ENCODE results near the gene DCC. TPM values are rescaled to one million over a fixed set of nuclear protein-coding genes. Genes with fewer than 3 reads are reported as not detected.

Gene DCC
- polyA plus RNA-seq, 1 experiment = 0.15 TPM

DNA sequence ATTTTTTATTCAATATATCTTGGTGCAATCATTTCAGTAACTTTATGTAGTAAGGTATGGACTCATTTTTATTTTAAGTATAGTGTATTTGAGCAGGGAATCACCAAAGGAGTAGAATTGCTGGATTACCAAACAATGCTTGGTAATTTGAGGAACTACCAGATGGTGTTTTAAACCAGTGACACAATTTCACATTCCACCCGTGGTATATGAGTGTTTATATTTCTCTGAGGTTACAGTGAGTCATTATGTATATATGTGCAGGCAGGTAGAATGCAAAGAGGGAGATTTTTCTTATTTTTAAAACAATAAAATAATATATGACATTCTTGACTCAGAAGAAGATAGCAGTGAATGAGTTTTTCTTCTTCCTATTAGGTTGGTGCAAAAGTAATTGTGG is 596.9 kb downstream of the DCC start:
- CTCF ChIA-PET = no interaction called here
- TF ChIP-seq, protein P1, sequence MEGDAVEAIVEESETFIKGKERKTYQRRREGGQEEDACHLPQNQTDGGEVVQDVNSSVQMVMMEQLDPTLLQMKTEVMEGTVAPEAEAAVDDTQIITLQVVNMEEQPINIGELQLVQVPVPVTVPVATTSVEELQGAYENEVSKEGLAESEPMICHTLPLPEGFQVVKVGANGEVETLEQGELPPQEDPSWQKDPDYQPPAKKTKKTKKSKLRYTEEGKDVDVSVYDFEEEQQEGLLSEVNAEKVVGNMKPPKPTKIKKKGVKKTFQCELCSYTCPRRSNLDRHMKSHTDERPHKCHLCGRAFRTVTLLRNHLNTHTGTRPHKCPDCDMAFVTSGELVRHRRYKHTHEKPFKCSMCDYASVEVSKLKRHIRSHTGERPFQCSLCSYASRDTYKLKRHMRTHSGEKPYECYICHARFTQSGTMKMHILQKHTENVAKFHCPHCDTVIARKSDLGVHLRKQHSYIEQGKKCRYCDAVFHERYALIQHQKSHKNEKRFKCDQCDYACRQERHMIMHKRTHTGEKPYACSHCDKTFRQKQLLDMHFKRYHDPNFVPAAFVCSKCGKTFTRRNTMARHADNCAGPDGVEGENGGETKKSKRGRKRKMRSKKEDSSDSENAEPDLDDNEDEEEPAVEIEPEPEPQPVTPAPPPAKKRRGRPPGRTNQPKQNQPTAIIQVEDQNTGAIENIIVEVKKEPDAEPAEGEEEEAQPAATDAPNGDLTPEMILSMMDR (IDR thresholded peaks at IDR 0.05; ENCODE audit: insufficient read depth, low read depth, low read length) = no peak
- no peaks in the 10 kb centered on the region for H3K27me3 ChIP-seq (ENCODE audit: control insufficient read depth, insufficient read depth, low read length)
- POLR2A ChIA-PET = no interaction called here
- no peak overlapping the region for H3K4me3 ChIP-seq (ENCODE audit: low read depth, low read length)
- no peak for DNase-seq (ENCODE audit: low read depth)
- no peaks in the 10 kb centered on the region for H3K36me3 ChIP-seq (ENCODE audit: control insufficient read depth, insufficient read depth, low read length)

DNA sequence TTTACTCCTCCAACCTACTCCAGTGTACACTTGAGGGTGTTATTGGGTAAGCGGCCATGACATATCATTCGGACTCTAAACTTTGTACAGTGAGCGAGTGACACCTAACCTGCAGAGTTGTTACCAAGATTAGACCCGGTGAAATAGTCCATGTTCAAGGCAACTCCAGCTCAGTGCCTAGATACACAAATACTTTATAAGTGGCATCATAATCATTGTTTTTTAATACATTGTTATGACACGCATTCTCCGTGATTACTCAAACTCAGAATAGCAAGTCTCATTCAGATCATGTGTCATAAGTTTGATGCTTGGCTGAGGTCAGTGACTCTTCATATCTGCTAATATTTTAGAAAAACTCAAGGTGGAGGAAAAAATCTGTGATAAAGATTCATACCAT is 597.8 kb downstream of the DCC start:
- H3K27me3 ChIP-seq (ENCODE audit: control insufficient read depth, insufficient read depth, low read length) = no peaks in the 10 kb centered on the region
- no peak for DNase-seq (ENCODE audit: low read depth)
- ChIA-PET CTCF (no interaction called here), POLR2A (no interaction called here)
- no peak overlapping the region for H3K4me3 ChIP-seq (ENCODE audit: low read depth, low read length)
- H3K36me3 ChIP-seq (ENCODE audit: control insufficient read depth, insufficient read depth, low read length) = no peaks in the 10 kb centered on the region
- TF ChIP-seq, protein P1 (IDR thresholded peaks at IDR 0.05; ENCODE audit: insufficient read depth, low read depth, low read length) = no peak

DNA sequence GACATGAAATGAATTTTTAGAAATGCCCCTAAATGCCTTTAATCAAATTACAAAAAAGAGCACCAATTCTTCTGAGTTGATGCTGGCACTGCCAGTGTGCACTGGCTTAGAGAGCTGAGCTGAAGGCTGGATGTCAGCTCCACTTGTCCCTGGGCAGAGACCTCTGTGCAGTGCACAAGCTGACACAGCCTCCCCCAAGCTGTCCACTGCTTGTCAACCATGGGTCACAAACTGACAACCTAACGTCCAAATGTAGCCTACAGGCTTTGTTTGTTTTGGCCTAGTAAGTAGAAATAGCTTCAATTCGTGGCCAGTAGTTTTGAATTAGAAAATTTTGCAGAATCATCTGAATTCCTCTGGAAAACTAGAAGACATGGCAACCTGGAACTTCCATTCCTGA is 605.6 kb downstream of the DCC start:
- Histone ChIP-seq H3K27me3 (ENCODE audit: control insufficient read depth, insufficient read depth, low read length) (no peaks in the 10 kb centered on the region), H3K4me3 (ENCODE audit: low read depth, low read length) (no peak overlapping the region), H3K36me3 (ENCODE audit: control insufficient read depth, insufficient read depth, low read length) (no peaks in the 10 kb centered on the region)
- CTCF ChIA-PET = no interaction called here
- TF ChIP-seq, protein P1 (IDR thresholded peaks at IDR 0.05; ENCODE audit: insufficient read depth, low read depth, low read length) = no peak
- DNase-seq (ENCODE audit: low read depth) = no peak
- POLR2A ChIA-PET = no interaction called here

DNA sequence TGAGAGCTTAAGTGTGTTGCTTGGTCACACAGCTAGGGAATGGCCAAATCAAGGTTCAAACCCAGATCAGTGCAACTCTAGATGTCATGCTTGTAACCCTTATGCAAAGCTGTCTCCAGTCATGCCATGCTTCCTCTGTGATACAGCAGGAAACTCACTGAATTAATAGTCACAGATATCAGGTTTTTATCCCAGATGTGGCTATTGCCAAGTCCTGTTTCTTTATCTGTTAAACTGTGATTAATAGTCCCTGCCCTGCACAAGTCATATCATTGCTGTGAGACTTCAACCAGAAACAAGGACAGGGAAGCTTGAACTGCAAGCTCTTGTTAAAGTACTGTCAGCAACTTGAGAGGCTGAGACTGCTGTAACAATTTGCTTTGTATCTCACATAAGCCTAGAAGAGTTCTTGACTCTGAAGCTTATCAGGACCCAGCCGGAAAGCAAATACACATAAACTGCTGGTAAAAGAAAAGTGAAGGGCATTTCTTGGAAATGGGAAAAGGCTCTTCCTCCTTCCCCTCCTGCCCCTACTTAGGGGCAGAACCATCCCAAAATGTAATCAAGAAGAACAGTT is 609.0 kb downstream of the DCC start:
- ChIA-PET POLR2A (no interaction called here), CTCF (interaction anchor here (1.3 kb wide), 1 partner anchor 44 kb away, joined by 3 read pairs; no protein-coding TSS in a partner anchor)

DNA sequence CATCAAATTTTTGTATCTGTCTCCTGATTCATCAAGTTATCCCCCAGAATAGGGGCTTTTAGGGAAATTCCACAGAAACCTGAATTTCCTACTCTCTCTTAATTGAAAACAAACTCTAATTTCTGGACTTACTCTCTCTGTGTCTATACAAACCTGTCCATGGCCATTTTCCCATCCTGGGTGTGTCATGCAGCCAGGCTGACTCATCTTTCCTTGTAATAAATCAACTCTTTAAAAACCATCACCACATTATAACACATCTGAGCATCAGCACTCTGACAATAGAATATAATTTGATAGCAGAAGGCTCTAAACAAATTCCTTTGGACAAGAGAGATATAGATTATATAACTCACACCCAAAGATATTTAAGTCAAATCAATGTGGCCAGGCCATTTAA is 610.2 kb downstream of the DCC start:
- Histone ChIP-seq H3K36me3 (ENCODE audit: control insufficient read depth, insufficient read depth, low read length) (no peaks in the 10 kb centered on the region), H3K4me3 (ENCODE audit: low read depth, low read length) (no peak overlapping the region), H3K27me3 (ENCODE audit: control insufficient read depth, insufficient read depth, low read length) (no peaks in the 10 kb centered on the region)
- DNase-seq (ENCODE audit: low read depth) = no peak
- CTCF ChIA-PET = no interaction called here
- POLR2A ChIA-PET = no interaction called here
- TF ChIP-seq, protein P1 (IDR thresholded peaks at IDR 0.05; ENCODE audit: insufficient read depth, low read depth, low read length) = no peak

More for the DNA sequence above, 609.0 kb downstream of the DCC start:
- TF ChIP-seq, protein P1 (IDR thresholded peaks at IDR 0.05; ENCODE audit: insufficient read depth, low read depth, low read length) = no peak
- no peak overlapping the region for H3K4me3 ChIP-seq (ENCODE audit: low read depth, low read length)
- no peak for DNase-seq (ENCODE audit: low read depth)
- H3K36me3 ChIP-seq (ENCODE audit: control insufficient read depth, insufficient read depth, low read length) = no peaks in the 10 kb centered on the region
- no peaks in the 10 kb centered on the region for H3K27me3 ChIP-seq (ENCODE audit: control insufficient read depth, insufficient read depth, low read length)
